Measurements from ENCODE around the gene NFATC3.

NFATC3 gene

GRCh38 chr16:68235108-68235886, 150.1 kb downstream of the NFATC3 start:
- no peak for TF ChIP-seq CTCF (IDR thresholded peaks at IDR 0.05; ENCODE audit: low read depth, low read length, missing control alignments)
- peak overlapping the region; percentile 60; the same call in 1 of the 2 replicates for H3K4me3 ChIP-seq (ENCODE audit: low read depth, low read length)
- no peak for DNase-seq (ENCODE audit: low read depth)

GRCh38 chr16:68235887-68236136, 150.6 kb downstream of the NFATC3 start, which contains the start of gene ESRP2:
Gene ESRP2 (minus strand): TSS chr16:68236127. CDS start chr16:68236045, 82 bp downstream.
- TF ChIP-seq CTCF (IDR thresholded peaks at IDR 0.05; ENCODE audit: low read depth, low read length, missing control alignments) = no peak
- H3K4me3 ChIP-seq (ENCODE audit: low read depth, low read length) = peak within 1 kb of the TSS; percentile 60

GRCh38 chr16:68236137-68236825, 151.1 kb downstream of the NFATC3 start:
- no peak for DNase-seq (ENCODE audit: low read depth)
- TF ChIP-seq CTCF (IDR thresholded peaks at IDR 0.05; ENCODE audit: low read depth, low read length, missing control alignments) = no peak
- peak overlapping the region; percentile 60 for H3K4me3 ChIP-seq (ENCODE audit: low read depth, low read length)

More at GRCh38 chr16:68235887-68236136, 150.6 kb downstream of the NFATC3 start, which contains the start of gene ESRP2:
- DNase-seq (ENCODE audit: low read depth) = no peak

GRCh38 chr16:68236826-68237242, 151.7 kb downstream of the NFATC3 start:
- H3K4me3 ChIP-seq (ENCODE audit: low read depth, low read length) = peak overlapping the region; percentile 60
- no peak for TF ChIP-seq CTCF (IDR thresholded peaks at IDR 0.05; ENCODE audit: low read depth, low read length, missing control alignments)
- DNase-seq (ENCODE audit: low read depth) = no peak

GRCh38 chr16:68237243-68238028, 152.3 kb downstream of the NFATC3 start:
- H3K4me3 ChIP-seq (ENCODE audit: low read depth, low read length) = peak overlapping the region; percentile 60
- DNase-seq (ENCODE audit: low read depth) = peak; percentile 91
- TF ChIP-seq CTCF (IDR thresholded peaks at IDR 0.05; ENCODE audit: low read depth, low read length, missing control alignments) = no peak

- no peak for TF ChIP-seq CTCF (IDR thresholded peaks at IDR 0.05; ENCODE audit: low read depth, low read length, missing control alignments)
- H3K4me3 ChIP-seq (ENCODE audit: low read depth, low read length) = peak overlapping the region; percentile 60
- no peak for DNase-seq (ENCODE audit: low read depth)
Observed at GRCh38 chr16:68238029-68238345, 152.8 kb downstream of the NFATC3 start.
